GM21515 (cell line): Measurements from ENCODE around the gene MGAT3.
"Not testable (repeated sequence)": the region's sequence is repeated elsewhere in the genome, so short reads cannot be mapped to it uniquely, and the experiment has no call there.

Experiments used
- ATAC-seq: cut with Tn5 transposase; IDR thresholded peaks from one replicate; pipeline ENCODE4 v1.9.1; 2021; ENCODE audit not compliant: unreplicated experiment

MGAT3 gene

GRCh38 chr22:39489094-39490068, 32.6 kb downstream of the MGAT3 start:
- ATAC-seq, result no peak

- no peak for ATAC-seq
These were observed 33.5 kb downstream of the MGAT3 start for GRCh38 chr22:39490135-39490798.

- no peak for ATAC-seq
These were observed 34.3 kb downstream of the MGAT3 start for GRCh38 chr22:39490966-39491680.

- no peak for ATAC-seq
These were observed 34.9 kb downstream of the MGAT3 start for GRCh38 chr22:39491696-39492095.

GRCh38 chr22:39492186-39492585, 35.4 kb downstream of the MGAT3 start:
- ATAC-seq, result no peak

GRCh38 chr22:39493759-39494158, 36.9 kb downstream of the MGAT3 start:
- ATAC-seq, result no peak

- ATAC-seq, result no peak
These were observed 37.8 kb downstream of the MGAT3 start for GRCh38 chr22:39494471-39495120.

GRCh38 chr22:39496131-39496838, 39.5 kb downstream of the MGAT3 start:
- ATAC-seq, result no peak

GRCh38 chr22:39497429-39497828, 40.6 kb downstream of the MGAT3 start:
- no peak for ATAC-seq

GRCh38 chr22:39498368-39498767, 41.6 kb downstream of the MGAT3 start:
- ATAC-seq, result no peak

- ATAC-seq, result no peak
These were observed 42.0 kb downstream of the MGAT3 start for GRCh38 chr22:39498802-39499201.

- ATAC-seq, result no peak
These were observed 43.3 kb downstream of the MGAT3 start for GRCh38 chr22:39500101-39500500.

- no peak for ATAC-seq
These were observed 44.9 kb downstream of the MGAT3 start for GRCh38 chr22:39501644-39502108.

- ATAC-seq, result peak; percentile 78
These were observed 45.4 kb downstream of the MGAT3 start, which contains the start of gene MIEF1 for GRCh38 chr22:39502109-39502788. Gene MIEF1, plus strand, starts transcription at chr22:39502290. Its CDS starts 9,005 bp downstream, at chr22:39511295.

GRCh38 chr22:39502789-39503409, 46.1 kb downstream of the MGAT3 start:
- no peak for ATAC-seq

GRCh38 chr22:39503630-39504029, 46.8 kb downstream of the MGAT3 start:
- ATAC-seq, result no peak

- no peak for ATAC-seq
These were observed 47.3 kb downstream of the MGAT3 start for GRCh38 chr22:39504071-39504470.

GRCh38 chr22:39507021-39507420, 50.2 kb downstream of the MGAT3 start:
- not testable (repeated sequence) for ATAC-seq

- no peak for ATAC-seq
These were observed 51.6 kb downstream of the MGAT3 start for GRCh38 chr22:39508393-39508792.
